Lower lobe of right lung (tissue), 2 donors: Measurements from ENCODE around the gene CHI3L2. TPM values are rescaled to one million over a fixed set of nuclear protein-coding genes. Genes with fewer than 3 reads are reported as not detected.

Experiments used
- ATAC-seq, 2 donors: fragments of 200-7000 bp; cut with Tn5 transposase; one replicate each; pipeline ENCODE4 v1.9.1; 2020 to 2022; ENCODE audit warnings: mild to moderate bottlenecking in 2 of 2, moderate library complexity in 2 of 2
- DNase-seq: peaks from one replicate; pipeline ENCODE4 v3.0.0-alpha.2; 2020
- H3K27ac ChIP-seq: fragments of 200-600 bp; one replicate; pipeline ENCODE4 v1.8.0; 2022
- H3K27me3 ChIP-seq: fragments of 200-600 bp; one replicate; pipeline ENCODE4 v1.8.0; 2022; ENCODE audit warnings: low read depth
- H3K36me3 ChIP-seq: fragments of 200-600 bp; one replicate; pipeline ENCODE4 v1.8.0; 2022; ENCODE audit warnings: mild to moderate bottlenecking
- H3K4me1 ChIP-seq: fragments of 200-600 bp; one replicate; pipeline ENCODE4 v1.8.0; 2022
- H3K4me3 ChIP-seq: fragments of 200-600 bp; one replicate; pipeline ENCODE4 v1.8.0; 2022; ENCODE audit warnings: mild to moderate bottlenecking
- H3K9me3 ChIP-seq: fragments of 200-600 bp; one replicate; pipeline ENCODE4 v1.8.0; 2022
- CTCF ChIP-seq: fragments of 200-600 bp; IDR thresholded peaks from one replicate; pipeline ENCODE4 v1.8.0; 2022; ENCODE audit warnings: antibody characterized with exemption, mild to moderate bottlenecking
- intact Hi-C: fragments of 100-400 bp; cut with DNase I; formaldehyde crosslinking; loops from one replicate; pipeline ENCODE4 v1.11.0; 2022
- total RNA-seq: library from RNA; stranded (reverse); fragmentation: NEBNext Ultra II Directional; extraction: Animal tissue kit (Norgen Biotek cat#: 25700); gene quantifications from one replicate; pipeline ENCODE4 v1.2.1, GENCODE V29; 2021
- donor health status: DM: no; HTN: yes; CAD: no; lungs with severe emphysema.

Gene CHI3L2
- total RNA-seq, 1 donor from 2014 or later: 31.2 TPM

DNA sequence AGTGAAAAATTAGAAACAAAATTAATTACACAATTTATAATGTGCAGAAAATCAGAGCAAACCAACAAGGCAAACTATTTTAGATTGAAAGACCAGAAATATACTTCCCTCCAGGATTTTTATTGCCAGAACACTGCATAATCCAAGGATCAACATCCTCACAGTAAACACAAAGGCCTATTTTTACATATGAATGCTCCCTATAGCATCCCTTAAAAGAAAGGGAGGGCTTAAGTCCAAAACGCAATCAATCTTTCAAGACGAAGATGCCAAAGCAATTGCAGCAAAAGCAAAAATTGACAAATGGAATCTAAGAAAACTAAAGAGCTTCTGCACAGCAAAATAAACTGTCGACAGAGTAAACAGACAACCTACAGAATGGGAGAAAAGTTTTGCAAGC lies 44.6 kb downstream of the CHI3L2 start:
- no peaks in the 10 kb centered on the region for H3K9me3 ChIP-seq
- intact Hi-C loops: no loop called here
- ATAC-seq: no peak
- no peak overlapping the region for H3K4me3 ChIP-seq
- no peak for TF ChIP-seq CTCF
- no peak overlapping the region for H3K27ac ChIP-seq
- peaks cover 20% of the 10 kb centered on the region for H3K4me1 ChIP-seq
- peaks cover 25% of the 10 kb centered on the region for H3K27me3 ChIP-seq
- no peak for DNase-seq
- H3K36me3 ChIP-seq: no peaks in the 10 kb centered on the region

DNA sequence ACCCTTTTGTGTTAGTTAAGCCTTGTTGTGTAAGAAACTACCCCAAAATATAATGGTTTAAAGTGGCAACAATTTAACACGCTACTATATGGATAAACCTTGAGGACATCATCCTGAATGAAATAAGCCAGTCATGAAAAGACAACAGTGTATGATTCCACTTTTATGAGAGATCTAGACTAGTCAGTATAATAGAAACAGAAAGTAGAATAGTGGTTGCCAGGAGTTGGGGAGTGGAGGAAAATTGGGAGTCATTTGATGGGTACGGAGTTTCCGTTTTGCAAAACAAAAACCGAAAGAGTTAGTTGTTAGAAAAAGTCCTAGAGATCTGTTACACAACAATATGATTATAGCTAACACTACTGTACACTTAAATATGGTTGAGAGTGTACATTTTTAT lies 47.1 kb downstream of the CHI3L2 start:
- intact Hi-C loops: no loop called here
- Histone ChIP-seq H3K9me3 (no peaks in the 10 kb centered on the region), H3K36me3 (no peaks in the 10 kb centered on the region), H3K27ac (no peak overlapping the region), H3K4me3 (no peak overlapping the region), H3K27me3 (peaks cover 25% of the 10 kb centered on the region), H3K4me1 (peaks cover 20% of the 10 kb centered on the region)
- ATAC-seq (no peak), DNase-seq (no peak)
- TF ChIP-seq CTCF: no peak

- DNase-seq: no peak
- Histone ChIP-seq H3K36me3 (no peaks in the 10 kb centered on the region), H3K9me3 (no peaks in the 10 kb centered on the region), H3K4me1 (peaks cover 20% of the 10 kb centered on the region), H3K27me3 (peaks cover 22% of the 10 kb centered on the region), H3K27ac (no peak overlapping the region), H3K4me3 (no peak overlapping the region)
- ATAC-seq: peak; percentile 70 to 74
- TF ChIP-seq CTCF: no peak
- intact Hi-C loops: no loop called here
These were observed 47.6 kb downstream of the CHI3L2 start for GRCh38 chr1:111275079-111275478.

DNA sequence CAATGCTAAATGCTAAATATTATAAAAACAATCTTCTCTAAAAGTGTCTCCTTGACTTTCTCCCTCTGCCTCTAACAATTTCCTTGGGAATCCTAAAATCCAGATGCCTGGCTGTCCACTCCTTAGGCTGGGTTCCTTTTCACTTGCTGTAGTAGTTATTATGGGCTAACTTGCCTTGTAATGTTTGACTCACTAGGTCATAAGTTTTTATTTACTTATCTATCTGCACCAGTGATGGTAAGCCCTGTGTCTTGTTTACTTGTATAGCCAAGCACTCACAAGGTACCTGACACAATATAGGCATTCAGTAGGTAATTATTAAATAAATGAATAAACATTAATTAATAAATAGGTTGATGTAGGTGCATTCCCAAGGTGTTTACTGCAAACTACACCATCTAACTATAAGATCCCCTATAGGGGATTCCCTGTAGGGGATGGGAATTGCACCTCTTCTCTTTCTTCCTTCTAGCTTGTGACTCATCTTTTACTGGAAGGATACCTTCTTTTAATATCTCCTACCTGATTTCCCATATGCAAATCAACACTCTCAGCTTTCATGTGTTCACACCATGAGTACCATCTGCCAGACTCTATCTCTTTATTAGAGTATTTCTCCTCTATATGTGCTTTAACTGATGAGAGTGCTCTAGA lies 48.4 kb downstream of the CHI3L2 start:
- ATAC-seq: no peak
- DNase-seq: no peak
- no peak overlapping the region for H3K27ac ChIP-seq
- H3K4me3 ChIP-seq: no peak overlapping the region
- H3K4me1 ChIP-seq: peaks cover 16% of the 10 kb centered on the region
- H3K9me3 ChIP-seq: no peaks in the 10 kb centered on the region
- intact Hi-C loops: no loop called here
- no peaks in the 10 kb centered on the region for H3K36me3 ChIP-seq
- TF ChIP-seq CTCF: no peak
- H3K27me3 ChIP-seq: peaks cover 14% of the 10 kb centered on the region

DNA sequence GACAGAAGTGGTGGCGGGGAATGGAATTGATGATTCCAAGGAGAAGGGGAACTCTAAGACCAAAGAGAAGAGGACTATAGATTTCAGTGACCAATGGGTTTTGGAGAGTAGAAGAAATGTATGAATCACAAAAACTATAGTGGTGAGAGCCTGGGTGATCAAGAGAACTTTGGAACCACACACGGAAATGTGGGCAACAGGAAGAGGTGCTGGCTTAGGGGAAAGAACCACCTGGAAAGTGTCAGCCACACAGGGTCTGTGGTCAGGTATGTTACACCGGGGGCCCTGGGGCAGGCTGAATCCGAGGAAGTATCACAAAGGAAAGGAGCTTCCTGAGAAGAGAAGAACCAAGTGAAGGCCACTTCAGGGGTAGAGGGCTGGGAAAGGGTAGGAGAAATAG lies 51.6 kb downstream of the CHI3L2 start:
- intact Hi-C loops: no loop called here
- no peak for ATAC-seq
- peaks cover 11% of the 10 kb centered on the region for H3K4me1 ChIP-seq
- no peak for DNase-seq
- no peaks in the 10 kb centered on the region for H3K36me3 ChIP-seq
- TF ChIP-seq CTCF: no peak
- H3K27me3 ChIP-seq: no peaks in the 10 kb centered on the region
- no peak overlapping the region for H3K27ac ChIP-seq
- H3K9me3 ChIP-seq: no peaks in the 10 kb centered on the region
- H3K4me3 ChIP-seq: no peak overlapping the region

DNA sequence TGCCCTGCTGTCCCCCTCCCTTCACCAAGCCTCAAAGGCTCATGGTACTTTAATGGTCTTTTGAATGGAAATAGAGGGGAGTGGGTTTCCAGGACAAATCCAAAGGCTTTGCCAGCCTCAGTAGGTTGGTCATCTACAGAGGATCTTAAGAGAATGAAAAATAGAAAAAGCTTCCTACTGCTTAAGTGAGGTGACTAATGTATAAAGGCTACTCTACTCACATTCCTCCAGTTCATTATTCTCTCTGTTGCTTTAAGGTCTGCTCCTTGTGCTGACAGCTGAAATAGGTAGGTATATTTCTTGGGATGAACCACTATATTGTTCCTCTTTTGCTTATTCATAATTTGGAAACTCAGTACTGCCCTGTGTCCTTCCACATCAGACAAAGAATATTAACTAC lies 52.8 kb downstream of the CHI3L2 start:
- H3K27me3 ChIP-seq: no peaks in the 10 kb centered on the region
- TF ChIP-seq CTCF: no peak
- ATAC-seq (peak in 1 of 2 donors; percentile 67), DNase-seq (no peak)
- H3K4me1 ChIP-seq: peaks cover 7% of the 10 kb centered on the region
- intact Hi-C loops: no loop called here
- no peak overlapping the region for H3K4me3 ChIP-seq
- no peaks in the 10 kb centered on the region for H3K9me3 ChIP-seq
- no peaks in the 10 kb centered on the region for H3K36me3 ChIP-seq
- no peak overlapping the region for H3K27ac ChIP-seq
